Stimulated activated CD4-positive, alpha-beta T cell treated with anti-CD3 and anti-CD28 coated beads, Interleukin-15, amount 100 ng/mL, for 1 hour (primary cell): ENCODE results near the gene GID4.
"Not testable (repeated sequence)": the region's sequence is repeated elsewhere in the genome, so short reads cannot be mapped to it uniquely, and the experiment has no call there.

Experiments
- DNase-seq, 2 donors: peaks; one replicate each; pipeline ENCODE4 v3.0.0-alpha.2; 2020; ENCODE audit warnings: low read depth in 1 of 2, low spot score in 1 of 2

GID4 gene

DNA sequence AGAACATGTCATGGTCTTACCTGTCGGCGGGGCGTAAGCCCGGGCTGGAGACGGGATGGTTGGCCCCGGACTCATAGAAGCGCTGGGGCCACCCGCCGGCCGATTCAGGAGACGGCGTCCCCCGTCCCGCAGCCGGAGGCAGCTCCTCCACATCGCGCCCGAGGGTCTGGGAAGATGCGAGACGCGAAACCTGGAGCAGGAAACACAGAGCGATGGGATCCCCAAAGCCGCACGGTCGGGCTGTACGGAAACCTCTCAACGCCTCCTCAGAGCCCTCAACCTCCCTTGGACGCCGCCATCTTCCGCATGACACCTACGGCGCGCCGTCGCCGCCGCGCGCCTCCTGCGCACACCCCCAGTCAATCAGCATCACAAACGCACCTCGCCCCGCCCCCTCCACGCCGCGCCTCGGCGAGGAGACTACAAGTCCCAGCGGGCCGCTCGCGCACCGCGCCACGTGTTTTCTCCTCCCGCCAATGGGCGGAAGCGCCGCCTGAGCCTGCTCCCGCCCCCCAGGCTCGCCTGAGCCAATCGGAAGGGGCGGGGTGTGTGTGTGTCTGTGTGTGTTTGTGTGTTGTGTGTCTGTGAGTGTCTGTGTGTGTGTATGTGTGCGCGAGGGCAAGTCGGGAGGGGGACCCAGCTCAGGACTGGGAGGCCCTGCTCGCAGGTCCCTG, at the start of gene GID4, which contains the start of gene ATPAF2:
TSS of gene GID4 (plus strand) at position 548 of the 674 bp plus-strand sequence. CDS start at position 605, 57 bp downstream.
TSS of gene ATPAF2 (minus strand) at position 308 of the 674 bp plus-strand sequence. CDS start at position 153, 155 bp downstream.
- peak; percentile 99 to 100 for DNase-seq

DNA sequence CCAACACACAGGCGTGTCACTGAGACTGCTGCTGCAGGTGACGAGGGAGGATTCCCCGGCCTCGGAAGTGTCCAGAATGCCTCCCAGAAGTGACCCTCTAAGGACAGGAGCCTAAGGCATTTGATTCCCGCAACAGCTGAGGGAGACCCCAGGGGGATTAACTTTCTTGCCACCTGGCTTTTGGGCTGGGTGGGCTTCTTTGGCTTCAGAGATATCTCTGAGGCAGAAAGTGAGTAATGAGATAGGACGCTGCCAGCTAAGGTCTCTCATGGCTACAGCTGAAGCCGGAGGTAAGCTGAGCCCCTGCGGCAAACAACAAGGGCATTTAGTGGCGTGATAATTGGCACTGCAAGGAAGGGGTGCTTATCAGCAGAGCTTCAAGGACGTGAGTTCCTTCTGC, 49.6 kb upstream of the GID4 start:
- DNase-seq: no peak

DNA sequence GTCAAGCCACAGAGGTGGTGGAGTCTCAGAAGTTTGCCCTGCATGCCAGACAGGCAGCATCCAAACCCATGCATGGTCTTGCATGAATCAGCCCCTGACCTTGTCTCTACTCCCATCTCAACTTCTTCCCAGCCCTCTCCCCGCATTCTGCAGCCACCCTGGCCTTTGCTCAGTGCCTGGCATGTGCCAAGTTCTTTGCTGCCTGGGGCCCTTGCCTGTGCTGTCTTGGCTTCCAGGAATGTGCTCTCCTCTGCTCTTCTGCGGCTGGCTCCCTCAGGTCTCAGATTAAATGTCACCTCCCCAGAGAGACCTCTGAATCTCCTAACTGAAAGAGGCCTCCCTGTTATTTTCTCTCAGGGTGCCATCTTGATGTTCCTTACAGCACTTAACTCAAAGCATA, 48.9 kb upstream of the GID4 start:
- DNase-seq: no peak

DNA sequence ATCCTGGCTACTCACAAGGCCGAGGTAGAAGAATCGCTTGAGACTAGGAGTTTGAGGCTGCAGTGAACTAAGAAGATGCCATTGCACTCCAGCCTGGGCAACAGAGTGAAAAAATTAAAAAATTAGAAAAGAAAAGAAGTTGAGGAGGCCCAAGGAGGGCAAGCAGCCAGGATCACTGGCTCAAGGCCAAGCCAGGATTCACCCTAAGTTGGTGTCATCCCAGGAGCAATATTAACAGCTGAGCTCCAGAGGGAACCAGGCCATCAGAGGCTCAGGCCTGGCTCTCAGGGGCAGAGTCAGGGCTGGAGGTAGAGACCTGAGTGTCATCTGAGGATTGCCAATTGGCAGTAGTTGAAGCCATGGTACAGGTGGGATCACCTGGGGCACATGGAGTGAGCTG, 45.8 kb upstream of the GID4 start:
- DNase-seq: no peak

DNA sequence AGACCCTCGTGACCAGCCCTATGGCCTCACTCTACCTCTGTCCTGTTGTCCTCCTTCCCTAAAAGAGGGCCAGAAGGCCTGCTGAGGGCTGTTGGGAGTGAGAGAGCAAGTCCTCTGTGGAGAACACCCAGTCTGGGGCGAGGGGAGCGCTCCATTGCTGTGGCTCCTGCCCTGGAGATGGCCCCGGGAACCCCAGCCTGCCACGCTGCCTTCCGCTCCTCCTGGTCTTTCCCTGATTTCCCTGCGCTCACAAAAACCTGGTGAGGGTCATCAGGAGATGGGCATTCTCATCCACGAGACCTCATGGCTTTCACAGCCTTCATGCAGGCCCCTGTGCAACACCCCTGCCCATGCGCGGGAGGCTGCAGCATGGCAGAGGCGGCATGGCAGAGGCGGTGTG, 45.4 kb upstream of the GID4 start:
- DNase-seq: no peak

DNA sequence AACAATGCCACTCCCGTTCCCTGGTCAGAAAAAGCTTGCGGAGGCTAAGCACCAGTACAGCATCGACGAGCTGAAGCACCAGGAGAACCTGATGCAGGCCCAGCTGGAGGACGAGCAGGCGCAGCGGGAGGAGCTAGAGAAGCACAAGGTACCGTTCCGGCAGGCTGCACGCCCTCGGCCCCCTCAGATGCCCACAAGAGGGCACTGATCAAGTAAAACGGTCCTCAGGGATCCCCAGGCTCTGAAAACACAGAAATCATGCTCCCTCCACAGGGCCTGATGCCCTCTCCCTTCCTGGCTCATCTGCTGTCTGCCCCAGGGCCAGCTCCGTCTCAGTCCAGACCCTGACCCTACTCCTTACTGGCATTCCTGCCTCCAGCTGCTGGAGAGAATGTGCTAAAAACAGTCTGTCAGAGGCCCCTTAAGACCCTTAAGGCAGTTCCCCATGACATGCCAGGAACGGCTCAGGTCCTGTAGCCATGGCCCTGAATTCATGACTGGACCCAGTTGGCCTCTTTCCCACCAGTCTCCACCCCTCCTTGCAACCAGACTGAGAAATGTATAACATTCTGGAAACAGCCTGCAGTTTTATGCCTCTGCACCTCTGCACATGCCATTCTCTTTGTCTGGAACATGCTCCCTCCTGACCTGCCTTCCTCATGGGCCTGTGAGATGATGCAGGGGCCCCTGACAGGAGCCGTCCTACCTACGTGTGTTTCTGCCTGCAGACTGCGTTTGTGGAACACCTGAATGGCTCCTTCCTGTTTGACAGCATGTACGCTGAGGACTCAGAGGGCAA, 44.7 kb upstream of the GID4 start:
- DNase-seq: no peak

DNA sequence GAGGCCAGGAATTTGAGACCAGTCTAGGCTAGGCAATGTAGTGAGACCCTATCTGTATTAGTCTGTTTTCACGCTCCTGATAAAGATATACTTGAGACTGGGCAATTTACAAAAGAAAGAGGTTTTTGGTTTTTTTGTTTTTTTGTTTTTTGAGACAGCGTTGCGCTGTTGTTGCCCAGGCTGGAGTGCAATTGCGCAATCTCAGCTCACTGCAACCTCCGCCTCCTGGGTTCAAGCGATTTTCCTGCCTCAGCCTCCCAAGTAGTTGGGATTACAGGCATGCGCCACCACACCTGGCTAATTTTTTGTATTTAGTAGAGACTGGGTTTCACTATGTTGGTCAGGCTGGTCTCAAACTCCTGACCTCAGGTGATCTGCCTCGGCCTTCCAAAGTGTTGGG, 43.3 kb upstream of the GID4 start:
- not testable (repeated sequence) for DNase-seq

DNA sequence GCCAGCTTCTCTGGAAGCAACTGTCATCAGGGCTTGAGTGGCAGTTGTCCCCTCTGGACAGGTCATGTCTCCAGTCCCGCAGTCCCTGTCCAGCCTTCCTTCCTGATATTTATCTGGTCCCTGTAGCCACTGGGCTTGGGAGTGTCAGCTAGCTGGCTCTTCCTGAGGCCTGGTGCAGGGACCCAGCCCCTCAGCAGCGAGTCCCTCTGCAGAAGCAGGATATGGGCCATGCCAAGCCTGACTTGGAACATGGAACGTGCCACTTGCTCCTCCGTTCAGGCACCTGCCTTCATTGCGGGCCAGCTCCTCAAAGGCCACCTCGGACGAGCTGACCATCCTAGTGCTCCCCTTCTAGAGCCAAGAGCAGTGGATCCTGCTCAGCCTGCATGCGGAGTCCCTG, 40.3 kb upstream of the GID4 start:
- no peak for DNase-seq

DNA sequence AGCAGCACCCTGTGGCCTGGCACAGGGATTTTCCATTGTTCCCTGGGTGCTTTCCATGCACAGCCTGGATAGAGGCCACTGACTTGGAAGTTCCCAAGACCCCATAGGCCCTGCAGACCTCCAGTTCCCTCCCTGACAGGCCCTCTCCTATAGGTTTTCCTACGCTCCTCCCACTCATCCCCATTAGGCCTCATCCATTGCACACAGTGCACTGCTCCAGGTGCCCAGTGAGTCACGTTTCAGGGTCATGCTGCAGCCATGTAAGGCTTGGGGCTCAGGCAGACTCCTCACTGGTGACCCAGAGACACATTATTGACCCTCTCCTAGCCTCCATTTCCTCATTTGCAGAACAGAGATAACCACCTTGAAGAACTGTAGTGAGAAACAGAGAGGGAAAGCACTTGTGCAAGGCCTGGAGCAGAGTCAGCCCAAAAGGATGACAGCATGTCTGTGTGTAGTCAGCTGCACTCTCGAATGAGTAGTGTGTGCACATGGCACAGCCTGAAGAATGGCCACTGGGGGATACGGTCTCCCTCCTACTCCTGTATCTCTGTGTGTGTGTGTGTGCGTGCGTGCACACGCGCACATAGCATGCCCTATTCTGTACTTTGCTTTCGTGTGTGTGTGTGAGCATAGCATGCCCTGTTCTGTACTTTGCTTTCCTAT, 39.7 kb upstream of the GID4 start:
- DNase-seq: no peak

DNA sequence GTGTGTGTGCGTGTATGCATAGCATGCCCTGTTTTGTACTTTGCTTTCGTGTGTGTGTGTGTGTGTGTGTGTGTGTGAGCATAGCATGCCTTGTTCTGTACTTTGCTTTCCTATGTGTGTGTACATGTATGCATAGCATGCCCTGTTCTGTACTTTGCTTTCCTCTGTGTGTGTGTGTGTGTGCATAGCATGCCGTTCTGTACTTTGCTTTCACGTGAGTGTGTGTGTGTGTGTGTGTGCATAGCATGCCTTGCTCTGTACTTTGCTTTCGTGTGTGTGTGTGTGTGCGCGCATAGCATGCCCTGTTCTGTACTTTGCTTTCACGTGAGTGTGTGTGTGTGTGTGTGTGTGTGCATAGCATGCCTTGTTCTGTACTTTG, 39.2 kb upstream of the GID4 start:
- DNase-seq: no peak

DNA sequence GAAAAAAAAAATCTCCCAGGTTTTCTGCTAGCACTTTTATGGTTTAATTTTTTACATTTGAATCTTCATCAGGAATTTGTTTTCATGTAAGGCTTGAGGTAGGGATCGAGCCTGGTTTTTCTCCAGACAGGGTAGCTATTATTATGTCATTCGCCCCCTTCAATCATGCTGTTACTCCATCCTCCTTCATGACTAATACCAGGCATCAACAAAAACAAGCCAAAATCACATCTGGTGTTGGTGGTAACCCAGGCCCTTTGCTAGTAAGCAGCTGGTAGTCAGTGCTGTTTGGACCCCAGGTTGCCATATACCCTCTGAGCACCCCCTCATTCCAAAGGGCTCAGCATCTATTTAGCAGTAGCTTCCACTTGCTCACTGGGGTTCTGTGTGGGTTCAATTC, 37.0 kb upstream of the GID4 start:
- no peak for DNase-seq

DNA sequence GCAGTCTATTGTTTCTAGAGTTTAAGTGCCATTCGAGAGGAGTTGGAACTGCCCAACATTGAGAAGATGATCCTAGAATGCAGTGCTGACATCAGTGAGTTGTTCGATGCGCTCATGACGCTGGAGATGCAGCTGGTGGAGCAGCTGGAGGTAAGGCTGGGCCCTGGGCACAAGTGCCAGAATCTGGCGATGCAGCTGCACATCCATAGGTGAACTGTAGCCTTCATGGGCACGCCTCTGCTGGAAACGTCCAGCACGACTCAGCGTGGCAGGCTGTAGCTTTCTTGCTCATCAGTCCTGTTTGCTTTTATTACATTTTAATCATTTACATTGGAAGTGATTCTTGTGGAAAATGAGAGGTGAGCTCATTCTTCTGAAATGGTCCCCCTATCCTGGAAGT, 34.9 kb upstream of the GID4 start:
- DNase-seq: no peak

DNA sequence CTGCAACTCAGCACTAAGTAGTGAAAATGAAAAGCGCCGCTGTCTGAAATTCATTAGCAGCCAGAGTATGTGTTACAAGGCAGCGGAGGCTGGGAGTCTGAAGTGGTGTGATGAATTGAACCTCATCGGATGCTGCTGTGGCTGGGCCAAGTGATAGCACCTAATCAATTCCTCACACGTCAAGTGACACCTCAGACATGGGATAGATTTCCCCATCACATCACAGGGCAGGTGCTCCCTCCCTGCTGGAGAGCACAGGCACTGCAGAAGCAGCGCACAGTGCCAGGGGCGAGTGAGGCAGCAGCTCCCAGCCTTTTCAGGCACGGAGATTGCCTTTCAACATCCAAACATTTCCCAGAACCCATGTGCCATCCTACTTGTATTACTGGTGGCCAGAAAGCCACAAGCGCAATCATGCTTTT, 34.3 kb upstream of the GID4 start:
- no peak for DNase-seq

DNA sequence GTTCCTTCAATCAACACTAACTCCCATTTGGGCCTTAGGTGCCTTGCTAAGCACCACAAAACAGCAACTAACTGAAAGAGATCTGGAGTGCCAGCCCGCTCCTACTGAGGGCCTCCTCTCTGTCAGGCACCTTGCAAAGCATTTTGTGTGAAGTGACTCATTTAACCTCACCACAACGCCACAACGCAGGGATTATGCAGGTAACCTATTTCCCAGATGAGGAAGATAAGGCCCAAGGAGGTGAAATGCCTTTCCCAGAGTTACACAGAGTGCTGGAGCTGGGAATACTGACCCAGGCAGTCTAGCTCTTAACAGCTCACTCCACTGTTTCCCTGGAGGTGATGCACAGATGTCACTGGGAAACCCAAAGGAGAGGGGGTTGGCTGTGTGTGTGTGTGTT, 33.7 kb upstream of the GID4 start:
- DNase-seq: no peak

DNA sequence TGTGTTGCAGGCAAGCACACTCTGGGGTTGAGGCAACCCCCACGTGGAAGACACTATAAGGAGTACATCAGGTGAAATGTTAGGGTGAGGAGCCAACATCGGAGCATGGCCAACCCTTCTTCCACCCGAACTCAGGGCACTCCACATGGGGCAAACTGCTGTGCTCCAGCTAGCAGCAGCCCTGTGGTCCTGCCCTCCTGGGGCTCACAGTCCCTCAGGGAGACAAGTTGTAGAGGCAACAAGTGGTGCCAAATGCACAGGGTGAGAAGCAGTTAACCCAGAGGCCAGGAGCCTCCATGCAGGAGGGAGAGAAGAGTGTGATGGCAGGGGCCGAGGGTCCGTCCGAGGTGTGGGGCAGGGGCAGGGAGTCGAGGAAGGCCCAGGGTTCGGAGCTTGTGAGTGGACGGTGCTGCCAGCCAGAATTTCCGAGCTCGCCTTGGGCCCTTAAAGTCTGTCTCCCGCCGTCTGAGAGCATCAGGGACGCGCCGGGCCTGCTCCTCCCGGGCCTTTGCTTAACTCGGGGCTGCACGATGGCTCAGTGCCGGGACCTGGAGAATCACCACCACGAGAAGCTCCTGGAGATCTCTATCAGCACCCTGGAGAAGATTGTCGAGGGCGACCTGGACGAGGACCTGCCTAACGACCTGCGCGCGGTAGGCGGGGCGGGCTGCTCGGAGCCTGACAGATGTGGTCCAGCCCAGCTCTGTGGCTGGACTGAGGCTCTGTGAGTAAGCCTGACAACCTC, 32.5 kb upstream of the GID4 start:
- DNase-seq: no peak

DNA sequence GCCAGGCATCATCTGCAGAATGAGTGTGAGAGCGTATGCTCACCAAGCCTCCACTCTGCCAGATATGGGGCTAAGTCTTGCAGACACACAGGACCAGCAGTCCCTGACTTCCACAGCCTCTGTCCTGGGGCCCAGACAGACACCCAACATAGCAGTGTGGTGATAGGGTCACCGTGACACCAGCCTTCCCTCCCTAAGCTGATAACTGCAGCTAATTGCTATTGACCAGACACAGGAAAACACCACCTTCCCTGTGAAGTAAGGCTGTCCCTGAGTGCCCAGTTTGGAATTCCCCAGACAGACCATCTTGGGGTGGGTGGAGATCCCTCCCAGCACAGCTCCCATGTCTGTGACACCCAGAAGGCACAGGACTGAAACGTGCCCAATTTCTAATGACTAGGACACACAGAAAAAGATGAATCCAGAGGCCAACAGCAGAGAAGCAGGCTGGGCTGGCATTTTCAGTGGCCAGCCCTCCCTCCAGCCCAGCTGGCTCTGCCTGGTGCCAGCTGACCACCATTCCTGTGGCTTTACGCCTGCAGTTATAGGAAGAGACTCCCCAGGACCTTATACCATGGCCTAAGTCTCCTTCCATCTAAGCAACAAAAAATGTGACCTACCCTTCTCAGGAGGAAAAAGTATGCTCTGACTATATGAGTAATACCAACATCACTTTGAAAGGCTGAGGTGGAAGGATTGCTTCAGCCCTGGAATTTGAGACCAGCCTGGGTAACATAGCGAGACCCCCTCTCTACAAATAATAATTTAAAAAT, 30.5 kb upstream of the GID4 start:
- DNase-seq: no peak

DNA sequence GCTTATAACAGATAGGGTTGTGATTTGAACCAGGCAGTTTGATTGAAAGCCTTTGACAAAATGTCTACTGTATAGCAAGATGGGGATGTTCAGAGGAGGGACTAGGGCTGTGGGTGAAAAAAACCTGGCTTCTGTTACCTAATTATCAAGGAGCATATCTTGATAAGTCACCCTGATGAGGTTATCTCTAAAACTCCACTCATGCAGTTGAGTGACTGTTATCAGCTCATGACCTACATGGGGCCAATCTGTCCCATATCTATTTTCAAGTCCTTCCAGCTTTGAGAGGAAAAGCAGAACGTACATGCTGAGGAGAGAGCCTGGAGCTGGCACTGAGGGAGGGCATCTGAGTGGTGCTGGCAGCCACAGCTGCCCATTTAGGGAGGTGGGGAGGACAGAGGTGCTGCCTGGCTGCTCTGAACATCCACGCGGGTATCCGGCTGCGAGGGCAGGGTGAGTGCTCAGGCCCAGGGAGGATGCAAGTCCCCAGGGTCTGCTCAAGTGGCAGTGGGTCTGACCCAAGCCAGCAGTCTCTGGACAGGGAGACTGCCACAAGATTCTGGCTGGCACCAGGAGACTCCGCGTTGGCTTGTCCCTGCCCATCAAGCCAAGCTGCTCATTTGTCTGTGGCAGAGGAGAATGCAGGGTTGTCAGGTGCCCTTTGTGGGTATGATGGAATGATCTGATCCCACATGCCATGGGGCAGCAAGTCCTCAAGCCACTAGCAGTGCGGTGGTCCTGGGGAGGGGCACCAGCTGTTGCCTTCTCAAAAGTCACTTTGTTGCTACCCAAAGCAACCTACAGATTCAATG, 29.4 kb upstream of the GID4 start:
- no peak for DNase-seq

DNA sequence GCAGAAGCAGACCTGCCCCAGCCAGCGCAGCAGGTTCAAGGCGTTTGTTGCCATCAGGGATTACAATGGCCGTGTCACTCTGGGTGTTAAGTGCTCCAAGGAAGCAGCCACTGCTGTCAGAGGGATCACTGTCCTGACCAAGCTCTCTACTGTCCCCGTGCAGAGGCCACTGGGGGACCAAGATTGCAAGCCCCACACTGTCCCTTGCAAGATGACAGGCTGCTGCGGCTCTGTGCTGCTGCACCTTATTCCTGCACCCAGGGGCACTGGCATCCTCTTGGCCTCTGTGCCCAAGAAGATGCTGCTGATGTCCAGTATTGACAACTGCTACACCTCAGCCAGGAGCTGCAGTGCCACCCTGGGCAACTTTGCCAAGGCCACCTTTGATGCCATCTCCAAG, 27.9 kb upstream of the GID4 start:
- DNase-seq: no peak

DNA sequence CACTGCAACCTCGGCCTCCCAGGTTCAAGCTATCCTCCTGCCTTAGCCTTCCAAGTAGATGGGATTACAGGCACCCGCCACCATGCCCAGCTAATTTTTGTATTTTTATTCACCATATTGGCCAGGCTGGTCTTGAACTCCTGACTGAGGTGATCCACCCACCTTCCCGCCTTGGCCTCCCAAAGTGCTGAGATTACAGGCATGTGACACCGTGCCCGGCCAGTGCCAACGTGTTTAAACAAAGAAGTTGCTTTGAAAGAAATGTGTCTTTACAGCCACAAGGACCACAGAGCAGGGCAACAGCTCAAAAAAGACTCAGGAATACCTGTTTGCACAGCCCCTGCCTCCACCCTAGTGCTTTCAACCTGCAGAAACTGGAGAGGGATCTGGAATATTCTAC, 25.2 kb upstream of the GID4 start:
- no peak for DNase-seq

DNA sequence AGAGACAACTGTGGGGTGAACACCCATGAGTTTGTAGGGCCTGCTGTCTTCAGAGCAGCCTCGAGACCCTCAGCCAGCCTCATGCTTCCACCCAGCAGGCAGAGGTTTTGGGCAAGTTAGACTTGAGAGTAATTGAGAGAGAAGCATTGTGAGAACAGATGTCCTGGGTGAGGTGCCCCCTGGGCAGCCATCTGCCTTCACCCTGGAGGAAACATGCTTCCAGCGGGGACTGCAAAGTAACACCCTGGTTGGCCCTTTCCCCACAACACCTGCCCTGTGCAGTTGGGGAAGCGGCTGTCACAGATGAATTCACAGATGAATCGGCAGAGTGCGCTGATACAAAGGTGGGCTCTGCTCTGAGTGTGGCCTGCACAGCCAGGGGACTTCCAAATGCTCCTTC, 23.6 kb upstream of the GID4 start:
- no peak for DNase-seq
